DMS53 treated with DMSO at 0.1 percent for 48 hours (cell line): ENCODE measurements around the gene FBN2.
A peak's percentile ranks its signal among the peaks of the same experiment; 100 is the strongest.
"Not testable (repeated sequence)": the region's sequence is repeated elsewhere in the genome, so short reads cannot be mapped to it uniquely, and the experiment has no call there.

Experiments
- DNase-seq: peaks from one replicate; lab custom pipeline; 2025; ENCODE audit not compliant: unreplicated experiment; lab: John Stamatoyannopoulos, UW

FBN2 gene

GRCh38 chr5:128328007-128328406 lies 210.0 kb downstream of the FBN2 start:
- no peak for DNase-seq

GRCh38 chr5:128321418-128321817 lies 216.6 kb downstream of the FBN2 start:
- DNase-seq, result not testable (repeated sequence)

GRCh38 chr5:128318691-128319090 lies 219.4 kb downstream of the FBN2 start:
- DNase-seq, result no peak

GRCh38 chr5:128317481-128317880 lies 220.6 kb downstream of the FBN2 start:
- DNase-seq, result no peak

GRCh38 chr5:128315671-128316070 lies 222.4 kb downstream of the FBN2 start:
- DNase-seq, result no peak

- no peak for DNase-seq
Observed at GRCh38 chr5:128305341-128305740, 232.7 kb downstream of the FBN2 start.

GRCh38 chr5:128304791-128305190 lies 233.3 kb downstream of the FBN2 start:
- DNase-seq, result no peak

GRCh38 chr5:128304088-128304487 lies 234.0 kb downstream of the FBN2 start:
- no peak for DNase-seq

- DNase-seq, result no peak
Observed at GRCh38 chr5:128303593-128303992, 234.5 kb downstream of the FBN2 start.

GRCh38 chr5:128300181-128300580 lies 237.9 kb downstream of the FBN2 start:
- DNase-seq, result no peak

- DNase-seq, result no peak
Observed at GRCh38 chr5:128290152-128290858, 247.7 kb downstream of the FBN2 start.

GRCh38 chr5:128287740-128288139 lies 250.3 kb downstream of the FBN2 start:
- DNase-seq, result no peak

GRCh38 chr5:128284236-128284635 lies 253.8 kb downstream of the FBN2 start:
- no peak for DNase-seq

- DNase-seq, result no peak
Observed at GRCh38 chr5:128279345-128279744, 258.7 kb downstream of the FBN2 start.

- DNase-seq, result no peak
Observed at GRCh38 chr5:128276537-128277216, 261.4 kb downstream of the FBN2 start.

GRCh38 chr5:128274441-128274840 lies 263.6 kb downstream of the FBN2 start:
- DNase-seq, result no peak

GRCh38 chr5:128273736-128274135 lies 264.3 kb downstream of the FBN2 start:
- no peak for DNase-seq

- DNase-seq, result peak; percentile 7
Observed at GRCh38 chr5:128271859-128272464, 266.1 kb downstream of the FBN2 start.

- DNase-seq, result no peak
Observed at GRCh38 chr5:128271071-128271470, 267.0 kb downstream of the FBN2 start.

GRCh38 chr5:128264564-128265360 lies 273.3 kb downstream of the FBN2 start:
- no peak for DNase-seq

GRCh38 chr5:128263357-128263756 lies 274.7 kb downstream of the FBN2 start:
- DNase-seq, result no peak
